MM.1S (cell line): ENCODE data around the gene TBC1D22B.

Source experiments
- DNase-seq: peaks from one replicate; pipeline ENCODE4 v3.0.0-alpha.2; 2015
- H2AFZ ChIP-seq: fragments of 300-600 bp; sonication (generic); 2 replicates; pipeline ENCODE4 v1.6.0; 2016; ENCODE audit warnings: antibody characterized with exemption, low read length
- H3F3A ChIP-seq: fragments of 300-600 bp; sonication (generic); 2 replicates; pipeline ENCODE4 v1.6.1; 2016; ENCODE audit warnings: mild to moderate bottlenecking, antibody characterized with exemption, low read length, moderate library complexity, mixed read lengths; ENCODE audit not compliant: insufficient read depth
- H3K27ac ChIP-seq: fragments of 300-600 bp; sonication (generic); 2 replicates; pipeline ENCODE4 v1.5.1; 2016; ENCODE audit warnings: mild to moderate bottlenecking, low read length
- H3K27me3 ChIP-seq: fragments of 300-600 bp; sonication (generic); replicated peaks from 2 replicates; pipeline ENCODE4 v1.6.0; 2016; ENCODE audit warnings: low read length; ENCODE audit not compliant: insufficient read depth
- H3K36me3 ChIP-seq: fragments of 300-600 bp; sonication (generic); replicated peaks from 2 replicates; pipeline ENCODE4 v1.6.1; 2016; ENCODE audit warnings: mild to moderate bottlenecking, low read length, mixed read lengths; ENCODE audit not compliant: insufficient read depth
- H3K4me1 ChIP-seq: fragments of 300-600 bp; sonication (generic); 2 replicates; pipeline ENCODE4 v1.6.1; 2016; ENCODE audit warnings: low read length, mixed read lengths
- H3K4me2 ChIP-seq: fragments of 300-600 bp; sonication (generic); 2 replicates; pipeline ENCODE4 v1.6.0; 2016; ENCODE audit warnings: low read depth, low read length
- H3K4me3 ChIP-seq: fragments of 300-600 bp; sonication (generic); 2 replicates; pipeline ENCODE4 v1.5.1; 2016; ENCODE audit warnings: low read length, mixed read lengths
- H3K79me2 ChIP-seq: fragments of 300-600 bp; sonication (generic); 2 replicates; pipeline ENCODE4 v1.6.1; 2016; ENCODE audit warnings: mixed run types, low read length, mixed read lengths
- H3K9ac ChIP-seq: fragments of 300-600 bp; sonication (generic); 2 replicates; pipeline ENCODE4 v1.6.1; 2016; ENCODE audit warnings: low read length, mixed read lengths
- H3K9me2 ChIP-seq: fragments of 300-600 bp; sonication (generic); replicated peaks from 2 replicates; pipeline ENCODE4 v1.6.1; 2016; ENCODE audit warnings: mild to moderate bottlenecking, low read length, mixed read lengths; ENCODE audit not compliant: insufficient read depth
- H3K9me3 ChIP-seq: fragments of 300-600 bp; sonication (generic); replicated peaks from 2 replicates; pipeline ENCODE4 v1.6.1; 2016; ENCODE audit warnings: mild to moderate bottlenecking, low read length, mixed read lengths; ENCODE audit not compliant: insufficient read depth
- H4K20me1 ChIP-seq: fragments of 300-600 bp; sonication (generic); 2 replicates; pipeline ENCODE4 v1.6.1; 2016; ENCODE audit warnings: mild to moderate bottlenecking, low read length, moderate library complexity, mixed read lengths; ENCODE audit not compliant: insufficient read depth
- CTCF ChIP-seq: fragments of 300-600 bp; sonication (generic); IDR thresholded peaks from 2 replicates; pipeline ENCODE4 v1.5.1; 2016; ENCODE audit warnings: antibody characterized with exemption, low read length, mixed read lengths
- EZH2 ChIP-seq: fragments of 300-600 bp; sonication (generic); optimal IDR thresholded peaks from 2 replicates; pipeline ENCODE3; 2017; ENCODE audit warnings: low read depth, mild to moderate bottlenecking, antibody characterized with exemption, low read length, mixed read lengths
- EZH2phosphoT487 ChIP-seq: fragments of 300-600 bp; sonication (generic); IDR thresholded peaks from 2 replicates; pipeline ENCODE4 v1.6.1; 2018; ENCODE audit warnings: antibody characterized with exemption, low read length

TBC1D22B gene

DNA sequence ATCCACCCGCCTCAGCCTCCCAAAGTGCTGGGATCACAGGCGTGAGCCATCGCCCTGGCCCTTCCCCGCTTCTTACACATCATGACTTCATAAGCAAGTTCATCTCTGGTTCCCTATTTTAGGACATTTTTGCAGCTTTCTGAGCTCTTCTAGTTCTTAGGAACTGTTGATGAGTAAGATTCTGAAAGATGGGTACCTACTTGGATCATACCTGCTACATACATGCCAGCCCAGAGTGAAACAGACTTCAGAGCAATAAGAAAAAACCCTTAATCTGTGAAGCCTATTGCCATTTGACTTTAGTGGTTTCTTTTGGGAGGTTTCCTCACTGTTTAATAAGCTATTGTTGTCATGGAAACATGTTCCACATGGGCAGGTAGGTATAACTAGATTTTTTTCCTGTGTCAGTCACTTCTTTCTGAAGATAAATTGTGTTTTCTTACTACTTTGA lies 28.3 kb downstream of the TBC1D22B start:
- Histone ChIP-seq H3K36me3 (no peaks in the 10 kb centered on the region), H4K20me1 (no peaks in the 10 kb centered on the region), H3K4me1 (no peaks in the 10 kb centered on the region), H3K9me3 (no peaks in the 10 kb centered on the region), H3K4me3 (no peak overlapping the region), H3K79me2 (no peaks in the 10 kb centered on the region), H2AFZ (no peak overlapping the region), H3F3A (no peaks in the 10 kb centered on the region), H3K9ac (no peak overlapping the region), H3K9me2 (no peaks in the 10 kb centered on the region), H3K27ac (no peak overlapping the region), H3K4me2 (no peak overlapping the region), H3K27me3 (no peaks in the 10 kb centered on the region)
- no peak for DNase-seq
- no peak for TF ChIP-seq EZH2phosphoT487
- TF ChIP-seq CTCF, result no peak
- TF ChIP-seq EZH2, result no peak

DNA sequence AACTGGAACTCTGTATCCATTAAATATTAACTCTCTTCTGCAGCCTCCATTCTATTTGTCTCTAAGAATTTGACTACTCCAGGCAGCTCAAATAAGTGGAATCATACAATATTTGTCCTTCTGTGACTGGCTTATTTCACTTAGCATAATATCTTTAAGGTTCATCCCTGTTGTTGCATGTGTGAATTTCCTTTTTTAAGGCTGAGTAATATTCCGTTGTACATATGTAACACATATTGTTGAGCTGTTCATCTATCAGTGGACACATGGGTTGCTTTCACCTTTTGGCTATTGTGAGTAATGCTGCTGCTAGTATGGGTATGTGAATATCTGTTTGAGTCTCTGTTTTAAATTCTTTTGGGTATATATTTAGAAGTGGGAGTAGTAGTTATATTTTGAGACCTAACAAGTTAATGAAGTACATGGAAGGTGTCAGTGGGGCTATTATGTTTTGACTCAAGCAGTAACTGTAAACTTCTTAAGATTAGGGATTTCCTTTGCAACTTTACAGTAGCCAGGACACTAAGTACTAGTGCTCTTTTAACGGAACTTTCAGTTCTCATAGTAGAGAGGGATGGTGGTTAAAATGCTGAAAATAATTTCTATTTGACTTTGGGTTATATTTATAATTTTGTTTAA lies 30.1 kb downstream of the TBC1D22B start:
- H3K36me3 ChIP-seq, result no peaks in the 10 kb centered on the region
- H3K4me3 ChIP-seq, result no peak overlapping the region
- no peaks in the 10 kb centered on the region for H3F3A ChIP-seq
- H3K79me2 ChIP-seq, result no peaks in the 10 kb centered on the region
- H4K20me1 ChIP-seq, result no peaks in the 10 kb centered on the region
- H3K9me2 ChIP-seq, result no peaks in the 10 kb centered on the region
- H3K27me3 ChIP-seq, result no peaks in the 10 kb centered on the region
- no peak overlapping the region for H3K9ac ChIP-seq
- no peak overlapping the region for H2AFZ ChIP-seq
- TF ChIP-seq EZH2phosphoT487 (no peak), CTCF (no peak), EZH2 (no peak)
- H3K27ac ChIP-seq, result no peak overlapping the region
- no peak overlapping the region for H3K4me2 ChIP-seq
- DNase-seq, result no peak
- no peaks in the 10 kb centered on the region for H3K9me3 ChIP-seq
- H3K4me1 ChIP-seq, result no peaks in the 10 kb centered on the region

GRCh38 chr6:37288247-37288646 lies 30.7 kb downstream of the TBC1D22B start:
- Histone ChIP-seq H3K4me1 (no peaks in the 10 kb centered on the region), H3K9me2 (no peaks in the 10 kb centered on the region), H3K9me3 (no peaks in the 10 kb centered on the region), H3F3A (no peaks in the 10 kb centered on the region), H3K27me3 (no peaks in the 10 kb centered on the region), H2AFZ (no peak overlapping the region), H3K27ac (no peak overlapping the region), H3K79me2 (no peaks in the 10 kb centered on the region), H3K4me2 (no peak overlapping the region), H3K9ac (no peak overlapping the region), H3K36me3 (no peaks in the 10 kb centered on the region), H3K4me3 (no peak overlapping the region), H4K20me1 (no peaks in the 10 kb centered on the region)
- no peak for DNase-seq
- no peak for TF ChIP-seq EZH2phosphoT487
- no peak for TF ChIP-seq EZH2
- TF ChIP-seq CTCF, result no peak
